Osteoblast (primary cell): ENCODE results near the gene NFIC. TPM values are rescaled to one million over a fixed set of nuclear protein-coding genes. Genes with fewer than 3 reads are reported as not detected.
A peak's percentile ranks its signal among the peaks of the same experiment; 100 is the strongest.

Source experiments
- DNase-seq: peaks from one replicate; pipeline ENCODE4 v3.0.0; 2011; ENCODE audit warnings: low spot score, mixed read lengths; ENCODE audit not compliant: insufficient read length; ENCODE audit errors: missing footprints
- H2AFZ ChIP-seq: 2 replicates; pipeline ENCODE4 v1.6.0; 2011; ENCODE audit warnings: mild to moderate bottlenecking, low read length
- H3K27ac ChIP-seq: 2 replicates; pipeline ENCODE4 v1.5.1; 2011; ENCODE audit warnings: mild to moderate bottlenecking, low read depth, low read length, moderate library complexity
- H3K27me3 ChIP-seq: 2 replicates; pipeline ENCODE4 v1.6.0; 2012; ENCODE audit warnings: mild to moderate bottlenecking, control low read depth, inconsistent platforms, low read length, moderate library complexity; ENCODE audit not compliant: insufficient read depth
- H3K36me3 ChIP-seq: 2 replicates; pipeline ENCODE4 v1.5.1; 2011; ENCODE audit warnings: mild to moderate bottlenecking, low read length, control low read depth, moderate library complexity; ENCODE audit not compliant: insufficient read depth
- H3K4me1 ChIP-seq: 2 replicates; pipeline ENCODE4 v1.5.1; 2011; ENCODE audit warnings: mild to moderate bottlenecking, low read length, control low read depth, moderate library complexity; ENCODE audit not compliant: insufficient read depth
- H3K4me2 ChIP-seq: 2 replicates; pipeline ENCODE4 v1.6.0; 2011; ENCODE audit warnings: mild to moderate bottlenecking, low read length; ENCODE audit not compliant: insufficient read depth
- H3K4me3 ChIP-seq: fragments of 200-600 bp; sonication (generic); 3 replicates; pipeline ENCODE4 v1.5.1; 2012; ENCODE audit warnings: mild to moderate bottlenecking, low read length, inconsistent platforms; ENCODE audit not compliant: insufficient read depth
- H3K79me2 ChIP-seq: 2 replicates; pipeline ENCODE4 v1.6.0; 2012; ENCODE audit warnings: mild to moderate bottlenecking, low read length, control low read depth, inconsistent platforms; ENCODE audit not compliant: insufficient read depth
- H3K9me3 ChIP-seq: 2 replicates; pipeline ENCODE4 v1.5.1; 2011; ENCODE audit warnings: low read depth, low read length, control low read depth
- H4K20me1 ChIP-seq: 2 replicates; pipeline ENCODE4 v1.6.0; 2012; ENCODE audit warnings: mild to moderate bottlenecking, low read length, control low read depth; ENCODE audit not compliant: insufficient read depth
- total RNA-seq: library from RNA; depleted of rRNA; stranded (reverse); fragments of >200 nt; gene quantifications from 2 replicates; pipeline ENCODE4 v1.2.3, GENCODE V29; 2012
- TF ChIP-seq, protein P1 (sequence below): IDR thresholded peaks from 2 replicates; pipeline ENCODE4 v1.5.1; 2011; ENCODE audit warnings: mild to moderate bottlenecking, low read depth, low read length, moderate library complexity; ENCODE audit errors: extremely low read depth

The NFIC gene
- total RNA-seq, 1 donor, result 61.2 TPM

DNA sequence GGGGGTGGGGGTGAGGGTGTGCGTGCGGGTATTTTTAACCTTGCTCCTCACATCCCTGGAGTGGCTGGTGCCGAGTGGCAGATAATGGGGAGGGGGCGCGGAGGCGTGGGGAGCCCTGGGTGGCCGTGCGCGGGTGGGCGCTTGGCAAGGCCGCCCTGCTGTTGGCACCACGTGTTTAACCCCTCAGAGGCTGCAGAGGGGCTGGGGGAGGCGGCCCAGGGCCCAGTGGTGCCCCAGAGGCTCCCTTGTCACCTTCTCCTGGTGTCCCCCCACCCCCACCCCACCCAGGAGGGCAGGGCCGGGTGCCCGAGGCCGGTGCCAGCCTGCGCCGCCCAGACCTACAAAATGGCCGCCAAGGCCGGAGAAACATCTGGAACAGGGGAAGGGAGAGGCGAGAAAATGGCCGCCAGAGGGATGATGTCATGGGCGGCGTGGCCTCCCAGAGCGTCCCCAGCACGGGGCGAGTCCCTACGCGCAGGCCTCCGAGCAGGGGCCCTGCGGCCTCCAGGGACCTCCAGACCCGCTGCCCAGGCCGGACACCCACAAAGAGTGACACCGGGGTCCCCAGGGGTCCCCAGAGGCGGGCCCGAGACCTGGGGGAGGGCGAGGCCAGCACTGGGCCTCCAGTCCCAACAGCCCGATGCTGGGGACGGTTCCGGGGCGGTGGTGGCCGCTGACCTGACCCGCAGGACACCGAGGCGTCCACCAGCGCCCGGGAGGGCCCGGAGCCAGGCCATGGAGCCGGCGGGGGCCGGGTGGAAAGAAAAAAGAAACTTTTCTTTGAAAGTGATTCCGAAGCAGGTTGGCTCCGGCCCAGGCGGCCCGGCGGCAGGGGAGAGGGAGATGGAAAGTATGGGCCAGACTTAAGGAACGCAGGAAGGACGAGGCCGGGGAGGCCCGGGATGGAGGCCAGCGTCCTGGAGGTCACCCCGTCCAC lies 38.2 kb downstream of the NFIC start:
- H3K27ac ChIP-seq, result peak overlapping the region; percentile 99
- peak overlapping the region; percentile 56 for H2AFZ ChIP-seq
- peaks cover 85% of the 10 kb centered on the region for H3K79me2 ChIP-seq
- no peaks in the 10 kb centered on the region for H3K27me3 ChIP-seq
- peaks cover 18% of the 10 kb centered on the region for H3K4me1 ChIP-seq
- TF ChIP-seq, protein P1, sequence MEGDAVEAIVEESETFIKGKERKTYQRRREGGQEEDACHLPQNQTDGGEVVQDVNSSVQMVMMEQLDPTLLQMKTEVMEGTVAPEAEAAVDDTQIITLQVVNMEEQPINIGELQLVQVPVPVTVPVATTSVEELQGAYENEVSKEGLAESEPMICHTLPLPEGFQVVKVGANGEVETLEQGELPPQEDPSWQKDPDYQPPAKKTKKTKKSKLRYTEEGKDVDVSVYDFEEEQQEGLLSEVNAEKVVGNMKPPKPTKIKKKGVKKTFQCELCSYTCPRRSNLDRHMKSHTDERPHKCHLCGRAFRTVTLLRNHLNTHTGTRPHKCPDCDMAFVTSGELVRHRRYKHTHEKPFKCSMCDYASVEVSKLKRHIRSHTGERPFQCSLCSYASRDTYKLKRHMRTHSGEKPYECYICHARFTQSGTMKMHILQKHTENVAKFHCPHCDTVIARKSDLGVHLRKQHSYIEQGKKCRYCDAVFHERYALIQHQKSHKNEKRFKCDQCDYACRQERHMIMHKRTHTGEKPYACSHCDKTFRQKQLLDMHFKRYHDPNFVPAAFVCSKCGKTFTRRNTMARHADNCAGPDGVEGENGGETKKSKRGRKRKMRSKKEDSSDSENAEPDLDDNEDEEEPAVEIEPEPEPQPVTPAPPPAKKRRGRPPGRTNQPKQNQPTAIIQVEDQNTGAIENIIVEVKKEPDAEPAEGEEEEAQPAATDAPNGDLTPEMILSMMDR, result no peak
- H3K4me3 ChIP-seq, result peak overlapping the region; percentile 68
- H3K4me2 ChIP-seq, result peak overlapping the region; percentile 71
- no peaks in the 10 kb centered on the region for H3K9me3 ChIP-seq
- H4K20me1 ChIP-seq, result peaks cover 7% of the 10 kb centered on the region
- peak; percentile 99 for DNase-seq
- peaks cover 12% of the 10 kb centered on the region for H3K36me3 ChIP-seq

DNA sequence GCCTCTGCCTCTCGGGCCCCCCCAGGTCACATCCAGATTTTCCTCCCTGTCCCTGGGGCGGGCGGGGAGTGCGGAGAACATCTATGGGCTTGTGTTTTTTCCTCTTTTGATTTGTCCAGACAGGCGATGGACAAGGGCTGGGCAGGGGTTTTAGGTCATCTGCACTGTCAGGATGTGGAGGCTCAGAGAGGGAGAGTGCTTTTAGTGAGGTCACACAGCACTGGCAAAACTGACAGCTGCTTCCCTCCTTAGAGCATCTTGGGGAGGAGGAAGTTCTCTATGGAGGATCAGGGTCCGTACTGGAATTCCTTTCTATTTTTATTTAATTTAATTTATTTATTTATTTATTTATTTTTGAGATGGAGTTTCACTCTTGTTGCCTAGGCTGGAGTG lies 38.9 kb downstream of the NFIC start:
- Histone ChIP-seq H4K20me1 (peaks cover 5% of the 10 kb centered on the region), H3K79me2 (peaks cover 85% of the 10 kb centered on the region), H3K4me3 (peak overlapping the region; percentile 68), H2AFZ (no peak overlapping the region), H3K27me3 (no peaks in the 10 kb centered on the region), H3K36me3 (peaks cover 12% of the 10 kb centered on the region), H3K4me1 (peaks cover 18% of the 10 kb centered on the region), H3K9me3 (no peaks in the 10 kb centered on the region), H3K27ac (peak overlapping the region; percentile 99), H3K4me2 (peak overlapping the region; percentile 71)
- TF ChIP-seq, protein P1, result no peak
- no peak for DNase-seq

DNA sequence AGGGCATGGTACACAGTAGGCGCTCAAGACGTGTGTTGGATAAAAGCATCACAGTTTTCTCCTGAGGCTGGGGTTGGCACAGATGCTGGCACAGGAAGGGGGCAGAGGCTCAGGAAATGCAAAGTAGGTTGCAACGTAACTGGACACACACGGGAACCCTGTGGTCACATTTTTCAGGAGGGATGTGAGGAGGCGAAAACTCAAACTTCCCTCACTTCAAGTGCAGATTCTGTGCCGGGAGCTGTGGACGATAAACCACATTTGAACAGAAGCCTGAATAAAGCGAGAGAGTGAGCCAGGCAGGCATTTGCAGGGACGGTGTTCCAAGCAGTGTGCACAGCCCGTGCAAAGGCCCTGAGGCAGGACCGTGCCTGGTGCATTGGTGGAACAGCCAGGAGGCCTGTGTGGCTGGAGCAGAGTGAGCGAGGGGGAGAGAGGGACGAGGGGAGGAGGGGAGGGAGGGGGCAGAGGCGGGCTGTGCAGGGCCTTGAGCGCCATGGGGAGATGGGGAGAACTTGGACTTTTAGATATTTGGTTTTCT lies 40.3 kb downstream of the NFIC start:
- Histone ChIP-seq H3K27ac (no peak overlapping the region), H3K79me2 (peaks cover 85% of the 10 kb centered on the region), H3K27me3 (no peaks in the 10 kb centered on the region), H3K36me3 (peaks cover 14% of the 10 kb centered on the region), H2AFZ (no peak overlapping the region), H3K4me3 (no peak overlapping the region), H4K20me1 (peaks cover 11% of the 10 kb centered on the region), H3K4me1 (peaks cover 18% of the 10 kb centered on the region), H3K4me2 (no peak overlapping the region), H3K9me3 (no peaks in the 10 kb centered on the region)
- TF ChIP-seq, protein P1, result no peak
- DNase-seq, result peak; percentile 57
